Activated naive CD4-positive, alpha-beta T cell treated with anti-CD3 and anti-CD28 coated beads, Interleukin-2, amount 10 ng/mL, durations not matched to agents 5 hours and 36 hours (primary cell): Measurements from ENCODE around the gene SCP2D1. TPM values are rescaled to one million over a fixed set of nuclear protein-coding genes. Genes with fewer than 3 reads are reported as not detected.

ENCODE experiments used
- total RNA-seq, 2 experiments: library from RNA; stranded (reverse); gene quantifications; one replicate each; pipeline ENCODE4 v1.2.3, GENCODE V29; 2021

Gene SCP2D1
- total RNA-seq: not detected

GRCh38 chr20:18813483-18813882, at the start of gene SCP2D1:
TSS of gene SCP2D1 (plus strand) at chr20:18813783. CDS start at chr20:18813816, 33 bp downstream.

Other genes starting within 250 kb of the SCP2D1 start
- 10 to 100 TPM; 62.8 to 67.1 TPM for gene SMIM26, start 246.4 kb upstream of the SCP2D1 start, total RNA-seq
- 10 to 100 TPM; 19.3 to 20.9 TPM for gene DTD1, start 225.7 kb upstream of the SCP2D1 start, total RNA-seq